HG02970 (cell line): ENCODE results near the gene PCDHGA10.
"Not testable (repeated sequence)": the region's sequence is repeated elsewhere in the genome, so short reads cannot be mapped to it uniquely, and the experiment has no call there.

Experiments used
- ATAC-seq: cut with Tn5 transposase; IDR thresholded peaks from one replicate; pipeline ENCODE4 v1.9.1; 2021; ENCODE audit warnings: mild to moderate bottlenecking, moderate library complexity, moderate number of reproducible peaks; ENCODE audit not compliant: unreplicated experiment, low FRiP score

PCDHGA10 gene

DNA sequence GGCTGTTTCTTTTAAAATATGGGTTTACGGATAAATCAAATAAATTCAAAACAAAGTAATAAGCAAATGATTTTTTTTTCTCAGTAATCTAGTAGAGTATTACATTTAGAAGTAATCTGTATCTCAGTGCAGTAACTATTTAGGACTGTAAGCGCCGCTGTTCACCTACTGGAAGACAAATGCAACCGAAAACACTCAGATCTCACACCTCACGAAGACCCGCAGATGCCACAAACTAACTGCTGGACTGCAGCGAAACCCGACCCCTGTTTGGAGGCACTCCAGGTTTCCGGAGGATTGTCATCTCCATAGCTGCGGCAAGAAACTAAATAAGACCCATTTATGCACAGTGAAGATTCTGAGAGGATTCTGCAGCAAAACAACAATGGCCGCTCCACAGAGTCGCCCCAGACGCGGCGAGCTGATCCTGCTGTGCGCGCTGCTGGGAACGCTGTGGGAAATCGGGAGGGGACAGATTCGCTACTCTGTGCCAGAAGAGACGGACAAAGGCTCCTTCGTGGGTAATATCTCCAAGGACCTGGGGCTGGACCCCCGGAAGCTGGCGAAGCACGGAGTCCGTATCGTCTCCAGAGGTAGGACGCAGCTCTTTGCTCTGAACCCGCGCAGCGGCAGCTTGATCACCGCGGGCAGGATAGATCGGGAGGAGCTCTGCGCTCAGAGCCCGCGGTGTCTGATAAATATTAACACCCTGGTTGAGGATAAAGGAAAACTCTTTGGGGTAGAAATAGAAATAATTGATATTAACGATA, 20.2 kb upstream of the PCDHGA10 start, which contains the start of gene PCDHGA8:
PCDHGA8 (plus strand) TSS at position 205 of the 770 bp plus-strand sequence; CDS start at position 386, 181 bp downstream.
- ATAC-seq, result no peak

DNA sequence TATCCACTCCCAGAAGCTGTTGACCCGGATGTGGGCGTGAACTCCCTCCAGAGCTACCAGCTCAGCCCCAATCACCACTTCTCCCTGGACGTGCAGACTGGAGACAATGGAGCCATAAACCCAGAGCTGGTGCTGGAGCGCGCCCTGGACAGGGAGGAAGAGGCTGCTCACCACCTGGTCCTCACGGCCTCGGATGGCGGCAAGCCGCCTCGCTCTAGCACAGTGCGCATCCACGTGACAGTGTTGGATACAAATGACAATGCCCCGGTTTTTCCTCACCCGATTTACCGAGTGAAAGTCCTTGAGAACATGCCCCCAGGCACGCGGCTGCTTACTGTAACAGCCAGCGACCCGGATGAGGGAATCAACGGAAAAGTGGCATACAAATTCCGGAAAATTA, 19.5 kb upstream of the PCDHGA10 start:
- ATAC-seq, result no peak

DNA sequence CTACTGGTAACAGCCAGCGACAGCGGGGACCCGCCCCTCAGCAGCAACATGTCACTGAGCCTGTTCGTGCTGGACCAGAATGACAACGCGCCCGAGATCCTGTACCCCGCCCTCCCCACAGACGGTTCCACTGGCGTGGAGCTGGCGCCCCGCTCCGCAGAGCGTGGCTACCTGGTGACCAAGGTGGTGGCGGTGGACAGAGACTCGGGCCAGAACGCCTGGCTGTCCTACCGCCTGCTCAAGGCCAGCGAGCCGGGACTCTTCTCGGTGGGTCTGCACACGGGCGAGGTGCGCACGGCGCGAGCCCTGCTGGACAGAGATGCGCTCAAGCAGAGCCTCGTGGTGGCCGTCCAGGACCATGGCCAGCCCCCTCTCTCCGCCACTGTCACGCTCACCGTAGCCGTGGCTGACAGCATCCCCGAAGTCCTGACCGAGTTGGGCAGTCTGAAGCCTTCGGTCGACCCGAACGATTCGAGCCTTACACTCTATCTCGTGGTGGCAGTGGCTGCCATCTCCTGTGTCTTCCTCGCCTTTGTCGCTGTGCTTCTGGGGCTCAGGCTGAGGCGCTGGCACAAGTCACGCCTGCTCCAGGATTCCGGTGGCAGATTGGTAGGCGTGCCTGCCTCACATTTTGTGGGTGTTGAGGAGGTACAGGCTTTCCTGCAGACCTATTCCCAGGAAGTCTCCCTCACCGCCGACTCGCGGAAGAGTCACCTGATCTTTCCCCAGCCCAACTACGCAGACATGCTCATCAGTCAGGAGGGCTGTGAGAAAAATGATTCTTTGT, 18.2 kb upstream of the PCDHGA10 start:
- not testable (repeated sequence) for ATAC-seq

GRCh38 chr5:141397756-141398551, 14.8 kb upstream of the PCDHGA10 start, which contains the start of gene PCDHGB5:
Gene PCDHGB5 (plus strand): TSS chr5:141397947. CDS start chr5:141398128, 181 bp downstream.
- not testable (repeated sequence) for ATAC-seq

DNA sequence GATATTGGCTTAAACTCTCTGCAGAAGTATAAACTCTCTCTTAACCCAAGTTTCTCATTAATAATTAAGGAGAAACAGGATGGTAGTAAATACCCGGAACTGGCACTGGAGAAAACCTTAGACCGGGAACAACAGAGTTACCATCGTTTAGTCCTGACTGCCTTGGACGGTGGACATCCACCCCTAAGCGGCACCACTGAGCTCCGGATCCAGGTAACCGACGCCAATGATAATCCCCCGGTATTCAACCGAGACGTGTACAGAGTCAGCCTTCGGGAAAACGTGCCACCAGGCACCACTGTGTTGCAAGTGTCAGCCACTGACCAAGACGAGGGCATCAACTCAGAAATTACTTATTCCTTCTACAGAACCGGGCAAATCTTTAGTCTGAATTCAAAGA, 14.2 kb upstream of the PCDHGA10 start:
- ATAC-seq, result no peak

GRCh38 chr5:141399555-141400258, 13.1 kb upstream of the PCDHGA10 start:
- ATAC-seq, result no peak

DNA sequence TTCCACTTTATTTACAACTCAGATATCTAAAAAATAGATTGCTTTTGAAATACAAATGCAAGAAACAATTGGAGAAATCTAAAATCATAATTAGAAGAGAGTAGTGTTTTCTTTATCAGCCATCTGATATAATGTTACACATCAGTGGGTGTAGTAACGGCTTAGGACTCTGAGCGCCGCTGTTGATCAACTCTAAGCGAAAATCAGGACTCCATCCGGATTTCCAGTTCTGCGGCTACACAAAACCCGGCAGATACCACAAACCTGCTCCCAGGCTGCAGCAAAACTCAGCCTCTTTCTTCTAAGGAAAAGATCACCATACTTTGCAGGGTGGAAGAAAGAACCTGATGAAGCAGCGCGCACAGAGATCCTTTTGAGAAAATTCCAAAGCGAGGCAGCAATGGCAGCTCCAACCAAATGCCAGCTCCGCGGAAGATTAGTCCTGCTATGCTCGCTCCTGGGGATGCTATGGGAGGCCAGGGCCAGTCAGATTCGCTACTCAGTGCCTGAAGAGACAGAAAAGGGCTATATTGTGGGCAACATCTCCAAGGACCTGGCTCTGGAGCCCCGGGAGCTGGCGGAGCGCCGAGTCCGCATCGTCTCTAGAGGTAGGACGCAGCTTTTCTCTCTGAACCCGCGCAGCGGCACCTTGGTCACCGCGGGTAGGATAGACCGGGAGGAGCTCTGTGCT, 10.1 kb upstream of the PCDHGA10 start, which contains the start of gene PCDHGA9:
PCDHGA9 (plus strand) TSS at position 226 of the 691 bp plus-strand sequence; CDS start at position 401, 175 bp downstream.
- ATAC-seq, result no peak

DNA sequence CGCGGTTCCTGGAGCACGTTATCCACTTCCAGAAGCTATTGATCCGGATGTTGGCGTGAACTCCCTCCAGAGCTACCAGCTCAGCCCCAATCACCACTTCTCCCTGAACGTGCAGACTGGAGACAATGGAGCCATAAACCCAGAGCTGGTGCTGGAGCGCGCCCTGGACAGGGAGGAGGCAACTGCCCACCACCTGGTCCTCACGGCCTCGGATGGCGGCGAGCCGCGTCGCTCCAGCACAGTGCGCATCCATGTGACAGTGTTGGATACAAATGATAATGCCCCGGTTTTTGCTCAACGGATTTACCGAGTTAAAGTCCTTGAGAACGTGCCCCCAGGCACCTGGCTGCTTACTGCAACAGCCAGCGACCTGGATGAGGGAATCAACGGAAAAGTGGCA, 9.4 kb upstream of the PCDHGA10 start:
- no peak for ATAC-seq

GRCh38 chr5:141407790-141408505, 4.8 kb upstream of the PCDHGA10 start, which contains the start of gene PCDHGB6:
Gene PCDHGB6 (plus strand): TSS chr5:141408021. CDS start chr5:141408203, 182 bp downstream.
- not testable (repeated sequence) for ATAC-seq

- ATAC-seq, result no peak
Measured at GRCh38 chr5:141409598-141410306, 3.0 kb upstream of the PCDHGA10 start.

- ATAC-seq, result no peak
Measured at GRCh38 chr5:141411575-141411974, 1.2 kb upstream of the PCDHGA10 start.

DNA sequence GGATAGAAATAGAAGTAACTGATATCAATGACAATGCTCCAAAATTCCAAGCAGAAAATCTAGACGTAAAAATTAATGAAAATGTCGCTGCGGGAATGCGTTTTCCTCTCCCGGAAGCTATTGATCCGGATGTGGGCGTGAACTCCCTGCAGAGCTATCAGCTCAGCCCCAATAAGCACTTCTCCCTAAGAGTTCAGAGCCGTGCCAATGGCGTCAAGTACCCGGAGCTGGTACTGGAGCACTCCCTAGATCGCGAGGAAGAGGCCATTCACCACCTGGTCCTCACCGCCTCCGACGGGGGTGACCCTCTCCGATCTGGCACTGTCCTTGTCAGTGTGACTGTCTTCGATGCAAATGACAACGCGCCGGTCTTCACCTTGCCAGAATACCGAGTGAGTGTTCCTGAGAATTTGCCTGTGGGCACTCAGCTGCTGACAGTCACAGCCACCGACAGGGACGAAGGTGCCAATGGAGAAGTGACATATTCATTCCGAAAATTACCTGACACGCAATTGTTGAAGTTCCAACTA, 818 bp downstream of the PCDHGA10 start:
- no peak for ATAC-seq

DNA sequence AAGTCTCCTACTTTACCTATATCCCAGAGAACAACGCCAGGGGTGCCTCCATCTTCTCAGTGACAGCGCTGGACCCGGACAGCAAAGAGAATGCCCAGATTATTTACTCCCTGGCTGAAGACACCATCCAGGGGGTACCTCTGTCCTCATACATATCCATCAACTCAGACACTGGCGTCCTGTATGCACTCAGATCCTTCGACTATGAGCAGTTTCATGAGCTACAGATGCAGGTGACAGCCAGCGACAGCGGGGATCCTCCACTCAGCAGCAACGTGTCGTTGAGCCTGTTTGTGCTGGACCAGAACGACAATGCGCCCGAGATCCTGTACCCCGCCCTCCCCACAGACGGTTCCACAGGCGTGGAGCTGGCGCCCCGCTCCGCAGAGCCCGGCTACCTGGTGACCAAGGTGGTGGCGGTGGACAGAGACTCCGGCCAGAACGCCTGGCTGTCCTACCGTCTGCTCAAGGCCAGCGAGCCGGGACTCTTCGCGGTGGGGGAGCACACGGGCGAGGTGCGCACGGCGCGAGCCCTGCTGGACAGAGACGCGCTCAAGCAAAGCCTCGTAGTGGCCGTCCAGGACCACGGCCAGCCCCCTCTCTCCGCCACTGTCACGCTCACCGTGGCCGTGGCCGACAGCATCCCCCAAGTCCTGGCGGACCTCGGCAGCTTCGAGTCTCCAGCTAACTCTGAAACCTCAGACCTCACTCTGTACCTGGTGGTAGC, 1.9 kb downstream of the PCDHGA10 start:
- not testable (repeated sequence) for ATAC-seq

DNA sequence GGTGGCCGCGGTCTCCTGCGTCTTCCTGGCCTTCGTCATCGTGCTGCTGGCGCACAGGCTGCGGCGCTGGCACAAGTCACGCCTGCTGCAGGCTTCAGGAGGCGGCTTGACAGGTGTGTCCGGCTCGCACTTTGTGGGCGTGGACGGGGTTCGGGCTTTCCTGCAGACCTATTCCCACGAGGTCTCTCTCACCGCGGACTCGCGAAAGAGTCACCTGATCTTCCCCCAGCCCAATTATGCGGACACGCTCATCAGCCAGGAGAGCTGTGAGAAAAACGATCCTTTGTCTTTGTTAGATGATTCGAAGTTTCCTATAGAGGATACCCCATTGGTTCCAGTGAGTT, 2.5 kb downstream of the PCDHGA10 start:
- not testable (repeated sequence) for ATAC-seq

GRCh38 chr5:141417494-141418172, 4.8 kb downstream of the PCDHGA10 start, which contains the start of gene PCDHGB7:
Gene PCDHGB7 (plus strand): TSS chr5:141417677. CDS start chr5:141417860, 183 bp downstream.
- ATAC-seq, result peak; percentile 57

- ATAC-seq, result no peak
Measured at GRCh38 chr5:141419074-141419880, 6.5 kb downstream of the PCDHGA10 start.
